CD4-positive, alpha-beta T cell treated with Interleukin-4 for 4 hours (primary cell): Measurements from ENCODE around the gene CFAP70.
"Not testable (repeated sequence)": the region's sequence is repeated elsewhere in the genome, so short reads cannot be mapped to it uniquely, and the experiment has no call there.

Experiments
- DNase-seq: peaks from one replicate; pipeline ENCODE4 v3.0.0-alpha.2; 2020

CFAP70 gene

DNA sequence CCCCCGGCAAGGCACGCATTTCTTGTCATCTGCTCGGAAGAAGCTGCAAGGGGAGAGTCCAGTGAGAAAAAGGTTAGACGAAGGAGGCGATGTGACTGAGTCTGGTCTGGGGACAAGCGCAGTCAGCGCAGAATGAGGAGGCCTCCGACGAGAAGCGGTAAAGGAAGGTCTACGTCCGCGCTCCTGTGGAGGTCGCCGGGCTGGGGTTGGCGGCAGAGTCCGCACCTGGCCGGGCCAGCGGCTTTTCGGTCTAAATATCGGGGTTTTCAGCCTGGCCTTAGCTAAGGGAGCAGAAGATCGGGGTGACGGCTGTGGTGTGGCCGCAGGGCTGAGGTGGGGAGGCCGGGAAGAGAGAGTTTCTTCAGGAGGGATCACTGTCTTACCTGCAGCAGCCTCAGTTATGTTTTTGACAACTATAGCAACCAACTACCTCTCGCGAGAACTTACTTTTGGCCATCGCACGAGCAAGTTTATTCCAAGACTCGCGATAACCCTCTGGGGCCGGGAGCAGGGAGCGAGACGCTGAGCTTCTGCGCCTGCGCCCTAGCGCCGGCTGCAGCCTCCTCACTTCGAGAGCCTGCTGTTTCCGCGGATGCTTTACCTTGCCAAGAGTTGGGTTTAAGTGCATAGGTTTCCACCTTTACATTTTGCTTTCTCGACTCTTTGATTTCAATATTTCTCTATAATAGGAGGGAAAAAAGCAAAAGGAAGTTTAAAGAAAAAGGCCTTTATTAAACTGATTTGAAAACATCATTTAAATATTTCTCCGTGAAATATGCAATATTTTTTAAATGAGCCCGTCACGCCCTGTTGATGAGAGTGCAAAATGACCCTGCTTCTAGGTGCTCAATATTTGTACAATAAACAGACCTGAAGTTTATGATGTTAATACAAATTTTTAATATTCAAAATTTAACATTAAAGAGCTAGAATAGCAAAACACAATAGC lies at the start of gene CFAP70:
CFAP70 (minus strand) TSS at position 534 of the 949 bp plus-strand sequence. CDS start 4,068 bp downstream, outside the sequence.
- peak; percentile 97 for DNase-seq

DNA sequence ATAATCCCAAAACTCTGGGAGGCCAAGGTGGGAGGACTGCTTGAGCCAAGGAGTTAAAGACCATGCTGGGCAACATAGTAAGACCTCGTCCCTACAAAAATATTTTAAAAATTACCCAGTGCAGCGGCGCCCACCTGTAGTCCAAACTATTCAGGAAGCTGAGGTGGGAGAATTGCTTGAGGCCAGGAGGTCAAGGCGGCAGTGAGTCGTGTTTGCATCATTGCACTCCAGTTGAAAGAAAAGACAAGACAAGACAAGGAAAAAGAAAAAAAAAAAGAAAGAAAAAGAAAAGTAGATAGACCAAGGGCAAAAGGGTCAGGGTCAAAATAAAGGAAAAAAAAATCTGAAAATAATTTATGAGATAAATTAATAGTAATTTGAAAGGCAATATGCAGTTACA lies 49.4 kb upstream of the CFAP70 start:
- no peak for DNase-seq

DNA sequence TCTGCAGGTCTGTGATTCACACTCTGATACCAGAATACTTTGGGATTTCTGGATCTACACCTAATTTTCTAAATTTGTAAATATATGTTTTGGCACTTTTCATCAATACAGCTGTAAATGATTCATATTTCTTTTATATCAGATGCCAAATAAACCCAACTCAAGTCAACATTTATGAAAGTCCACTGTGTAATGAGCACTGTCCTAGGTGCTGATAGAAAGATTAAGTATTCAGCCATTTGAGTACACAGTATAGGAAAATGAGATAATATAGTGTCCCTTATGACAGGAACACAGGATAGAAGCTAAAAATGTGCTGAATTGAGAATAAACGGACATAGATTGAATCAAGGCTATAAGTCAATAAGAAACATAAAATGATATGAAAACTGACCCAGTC lies 48.8 kb upstream of the CFAP70 start:
- DNase-seq: no peak

DNA sequence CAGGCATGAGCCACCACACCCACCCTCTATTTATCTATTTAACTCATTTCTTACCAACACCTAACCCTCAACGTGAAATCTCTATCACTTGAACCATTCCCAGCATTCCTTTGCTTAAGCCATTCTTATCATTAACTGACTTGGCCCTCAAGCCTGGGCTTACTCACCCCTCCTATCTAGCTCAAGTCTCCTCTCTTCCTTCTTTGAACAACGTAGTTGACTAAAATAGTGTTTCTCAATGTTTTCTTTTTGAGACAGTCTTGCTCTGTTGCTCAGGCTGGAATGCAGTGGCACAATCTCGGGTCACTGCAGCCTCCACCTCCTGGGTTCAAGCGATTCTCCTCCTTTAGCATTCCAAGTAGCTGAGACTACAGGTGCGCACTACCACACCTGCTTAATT lies 48.2 kb upstream of the CFAP70 start:
- DNase-seq: no peak

DNA sequence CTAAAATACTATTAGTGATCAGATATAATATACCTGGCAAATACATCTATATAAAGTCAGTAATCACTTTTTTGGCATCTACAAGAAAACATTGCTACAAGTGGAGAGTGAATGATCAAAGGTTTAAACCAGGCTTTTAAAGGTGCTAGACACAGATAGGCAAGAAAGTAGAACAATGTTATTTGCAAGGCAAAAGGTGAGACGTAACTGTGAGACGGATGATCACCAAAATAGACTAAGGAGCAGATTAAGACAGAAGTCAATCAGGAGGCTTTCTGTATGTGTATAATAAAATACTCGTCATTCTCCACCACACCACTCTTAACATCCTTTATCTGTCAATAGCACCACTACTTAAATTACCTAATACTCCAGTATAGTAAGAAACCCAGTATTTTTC lies 46.9 kb upstream of the CFAP70 start:
- no peak for DNase-seq

DNA sequence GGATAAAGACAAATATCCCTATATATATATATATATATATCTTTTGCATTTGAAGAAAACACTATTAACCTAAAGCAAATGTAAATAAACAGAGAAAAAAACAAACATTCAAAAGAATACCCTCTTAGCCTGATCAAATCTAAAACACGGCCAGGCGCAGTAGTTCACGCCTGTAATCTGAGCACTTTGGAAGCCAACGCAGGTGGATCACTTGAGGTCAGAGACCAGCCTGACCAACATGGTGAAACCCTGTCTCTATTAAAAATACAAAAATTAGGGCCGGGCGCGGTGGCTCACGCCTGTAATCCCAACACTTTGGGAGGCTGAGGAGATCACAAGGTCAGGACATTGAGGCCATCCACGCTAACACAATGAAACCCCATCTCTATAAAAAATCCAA lies 46.0 kb upstream of the CFAP70 start:
- no peak for DNase-seq

DNA sequence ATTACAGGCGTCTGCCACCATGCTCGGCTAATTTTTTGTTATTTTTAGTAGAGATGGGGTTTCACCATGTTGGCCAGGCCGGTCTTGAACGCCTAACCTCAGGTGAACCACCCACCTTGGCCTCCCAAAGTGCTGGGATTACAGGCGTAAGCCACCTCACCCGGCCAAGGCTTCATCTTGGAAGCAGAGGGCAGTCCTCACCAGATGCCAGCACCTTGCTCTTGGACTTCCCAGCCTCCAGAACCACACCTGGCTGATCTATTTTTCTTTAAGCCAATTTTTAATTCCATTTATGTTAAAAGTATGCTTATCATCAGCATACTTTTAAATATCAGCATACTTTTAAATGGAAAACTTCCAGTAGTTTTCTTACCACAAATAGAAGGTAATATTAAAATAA lies 43.0 kb upstream of the CFAP70 start:
- DNase-seq: no peak

DNA sequence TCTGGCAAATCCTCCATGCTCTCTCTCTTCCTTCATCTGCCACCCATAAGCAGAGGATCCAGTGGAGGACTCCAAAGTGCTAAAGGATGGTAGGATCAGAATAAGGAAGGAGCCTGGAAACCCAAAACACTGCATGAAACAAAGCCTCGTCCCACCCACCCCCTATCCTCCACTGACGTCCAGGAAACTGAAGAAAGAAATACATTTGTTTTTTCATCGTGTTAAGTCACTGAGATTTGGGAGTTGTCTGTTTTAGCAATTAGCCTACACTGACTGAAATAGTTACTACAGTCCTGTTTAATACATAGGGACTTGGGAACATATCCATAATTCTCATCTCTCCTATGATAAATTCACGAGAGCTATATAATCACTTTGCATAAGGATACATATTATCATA lies 40.4 kb upstream of the CFAP70 start:
- no peak for DNase-seq

DNA sequence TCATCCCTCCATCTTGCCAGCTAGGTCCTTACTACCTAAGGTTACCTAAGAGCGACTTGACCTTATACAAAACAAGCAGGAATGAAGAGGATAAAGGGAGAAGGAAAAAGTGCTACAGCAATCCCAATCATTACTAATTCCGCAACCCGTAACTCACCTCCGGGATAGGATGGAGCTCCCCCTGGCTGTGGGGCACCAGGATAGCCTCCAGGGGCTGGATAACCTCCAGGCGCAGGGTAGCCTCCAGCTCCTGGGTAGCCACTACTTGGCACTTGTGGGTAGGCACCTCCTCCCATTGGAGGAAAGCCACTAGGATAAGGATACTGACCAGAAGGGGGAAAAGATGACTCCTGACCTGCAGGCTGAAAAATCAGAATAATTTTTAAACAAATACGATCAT lies 39.4 kb upstream of the CFAP70 start:
- DNase-seq: no peak

DNA sequence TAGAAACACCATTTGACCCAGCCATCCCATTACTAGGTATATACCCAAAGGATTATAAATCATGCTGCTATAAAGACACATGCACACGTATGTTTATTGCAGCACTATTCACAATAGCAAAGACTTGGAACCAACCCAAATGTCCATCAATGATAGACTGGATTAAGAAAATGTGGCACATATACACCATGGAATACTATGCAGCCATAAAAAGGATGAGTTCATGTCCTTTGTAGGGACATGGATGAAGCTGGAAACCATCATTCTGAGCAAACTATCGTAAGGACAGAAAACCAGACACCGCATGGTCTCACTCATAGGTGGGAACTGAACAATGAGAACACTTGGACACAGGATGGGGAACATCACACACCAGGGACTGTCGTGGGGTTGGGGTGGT lies 35.7 kb upstream of the CFAP70 start:
- DNase-seq: not testable (repeated sequence)

DNA sequence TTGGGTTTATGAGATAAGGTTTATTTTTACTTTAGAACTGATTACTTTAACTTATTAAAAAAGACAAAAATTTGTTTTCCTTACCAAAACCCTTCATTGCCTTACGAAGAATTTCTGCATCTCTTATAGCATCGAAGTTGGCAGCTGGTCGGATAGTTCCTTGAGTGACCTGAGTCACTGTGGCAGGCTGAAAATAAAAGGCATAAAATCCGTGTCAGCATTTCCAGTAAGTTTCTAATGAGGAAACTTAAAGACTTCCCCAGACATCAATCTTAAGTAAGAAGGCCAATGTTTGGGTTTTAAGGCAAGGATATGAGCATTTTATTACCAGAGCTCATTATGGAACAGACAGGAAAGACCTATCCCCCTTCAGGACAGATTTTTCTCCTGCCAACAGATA lies 29.6 kb upstream of the CFAP70 start:
- no peak for DNase-seq

DNA sequence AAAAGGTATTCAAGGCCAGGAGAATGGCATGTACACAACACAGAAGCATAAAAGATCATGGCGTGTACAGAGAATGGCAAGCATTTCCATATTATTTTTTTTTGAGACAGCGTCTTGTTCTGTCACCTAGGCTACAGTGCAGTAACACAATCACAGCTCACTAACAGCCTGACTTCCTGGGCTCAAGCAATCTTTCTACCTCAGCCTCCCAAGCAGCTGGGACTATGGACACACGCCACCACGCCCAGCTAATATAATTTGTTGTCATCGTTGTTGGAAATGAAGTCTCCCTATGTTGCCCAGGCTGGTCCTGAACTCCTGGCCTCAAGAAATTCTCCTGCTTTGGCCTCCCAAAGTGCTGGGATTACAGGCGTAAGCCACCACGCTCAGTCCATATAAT lies 27.9 kb upstream of the CFAP70 start:
- DNase-seq: no peak

DNA sequence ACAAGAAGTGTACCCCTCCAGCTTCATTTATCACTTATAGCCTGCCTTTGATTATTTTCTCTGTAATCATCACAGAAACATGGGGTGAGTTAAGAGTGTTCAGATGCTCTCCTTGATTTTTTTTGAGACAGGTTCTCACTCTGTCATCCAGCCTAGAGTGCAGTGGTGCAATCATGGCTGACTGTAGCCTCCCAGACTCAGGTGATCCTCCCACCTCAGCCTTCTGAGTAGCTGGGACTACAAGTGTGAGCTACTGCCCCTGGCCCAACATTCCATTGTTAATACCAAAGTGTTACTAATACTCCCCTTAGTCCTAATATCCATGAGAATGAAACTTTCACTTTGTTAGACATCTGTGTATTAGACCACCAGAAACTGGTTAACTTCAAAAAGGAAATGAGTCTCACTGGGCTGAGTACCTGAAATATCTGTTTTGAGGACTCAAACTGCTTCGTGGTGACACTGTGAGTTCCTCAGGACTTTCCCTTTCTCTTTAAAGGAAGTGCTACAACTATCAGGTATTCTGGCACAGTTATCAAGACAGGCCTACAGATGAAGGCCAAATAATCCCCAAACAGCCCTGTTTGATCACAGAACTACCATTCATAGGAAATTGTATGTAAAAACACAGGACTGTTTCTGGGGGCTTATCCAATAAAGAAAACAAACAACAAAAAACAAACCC lies 20.5 kb upstream of the CFAP70 start:
- no peak for DNase-seq

DNA sequence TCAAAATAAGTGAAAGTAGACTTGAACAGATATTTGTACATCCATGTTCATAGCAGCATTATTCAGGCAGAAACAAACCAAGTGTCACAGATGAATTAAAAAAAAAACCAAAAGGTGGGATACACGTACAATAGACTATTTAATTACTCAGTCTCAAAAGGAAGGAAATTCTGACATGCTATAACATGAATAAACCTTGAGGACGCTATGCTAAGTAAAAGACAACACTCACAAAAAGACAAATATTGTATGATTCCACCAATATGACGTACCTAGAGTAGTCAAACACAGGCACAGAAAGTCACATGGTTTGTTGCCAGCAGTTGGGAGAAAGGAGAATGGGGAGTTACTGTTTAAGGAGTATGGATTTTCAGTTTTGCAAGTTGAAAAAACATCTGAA lies 18.0 kb upstream of the CFAP70 start:
- no peak for DNase-seq

DNA sequence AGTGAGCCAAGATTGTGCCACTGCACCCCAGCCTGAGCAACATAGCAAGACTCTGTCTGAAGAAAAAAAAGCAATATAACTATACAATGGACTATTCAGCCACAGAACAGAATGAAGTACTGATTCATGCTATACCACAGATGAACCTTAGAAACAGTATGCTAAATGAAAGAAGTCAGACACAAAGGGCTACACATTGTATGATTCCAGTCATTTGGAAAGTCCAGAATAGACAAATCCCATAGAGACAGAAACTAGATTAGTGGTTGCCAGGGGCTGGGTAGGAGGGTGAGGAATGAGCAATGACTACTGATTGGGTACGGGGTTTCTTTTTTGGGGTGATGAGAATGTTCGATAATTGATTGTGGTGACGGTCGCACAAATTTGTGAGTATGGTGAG lies 9.6 kb upstream of the CFAP70 start:
- no peak for DNase-seq

DNA sequence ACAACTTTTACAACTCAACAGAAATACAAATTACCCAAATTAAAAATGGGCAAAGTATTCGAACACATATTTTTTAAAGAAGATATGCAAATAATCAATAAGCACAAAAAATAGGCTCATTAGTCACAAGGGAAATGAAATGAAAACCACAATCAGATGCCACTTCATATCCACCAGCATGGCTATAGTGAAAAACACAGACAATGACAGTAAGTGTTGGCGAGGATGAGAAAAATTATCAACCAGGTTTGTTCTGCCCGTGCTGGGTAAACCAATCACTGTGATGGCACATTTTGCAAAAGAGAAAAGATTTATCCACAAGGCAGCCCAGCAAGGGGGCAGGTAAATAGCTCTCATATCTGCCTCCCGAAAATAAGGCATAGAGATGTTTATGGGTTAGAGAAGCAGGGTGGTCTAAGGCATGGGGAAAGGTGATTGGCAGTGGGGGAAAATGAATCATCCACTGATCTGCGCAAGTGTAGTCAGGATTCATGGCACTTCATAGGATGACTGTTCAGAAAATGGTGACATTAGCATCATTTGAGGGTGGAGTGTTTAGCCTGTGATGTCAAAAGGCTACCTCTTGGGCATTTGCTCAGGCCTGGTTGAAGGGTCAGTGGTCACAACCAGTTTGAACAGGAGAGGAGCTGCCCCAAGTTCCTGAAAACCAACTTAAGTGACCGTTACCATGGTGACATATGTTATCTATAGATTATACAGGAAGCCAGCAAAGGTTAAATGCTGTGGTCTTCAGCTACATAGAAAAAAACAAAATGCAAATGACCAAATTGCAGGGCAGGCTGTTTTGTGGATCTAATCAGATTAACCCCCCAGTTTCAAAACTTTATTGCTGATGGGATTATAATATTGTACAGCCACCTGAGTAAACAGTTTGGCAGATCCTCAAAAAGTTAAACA lies 8.0 kb upstream of the CFAP70 start:
- DNase-seq: no peak

DNA sequence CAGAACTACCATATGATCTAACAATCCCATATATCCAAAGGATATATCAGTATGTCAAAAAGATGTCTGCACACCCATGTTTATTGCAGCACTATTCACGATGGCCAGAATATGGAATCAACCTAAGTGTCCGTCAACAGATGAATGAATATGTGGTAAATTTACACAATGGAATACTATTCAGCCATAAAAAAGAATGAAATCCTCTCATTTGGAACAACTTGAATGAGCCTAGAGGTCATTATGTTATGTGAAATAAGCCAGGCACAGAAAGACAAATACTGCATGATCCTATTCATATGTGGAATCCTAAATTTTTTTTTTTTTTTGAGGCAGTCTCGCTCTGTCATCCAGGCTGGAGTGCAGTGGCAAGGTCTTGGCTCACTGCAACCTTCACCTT lies 6.3 kb upstream of the CFAP70 start:
- no peak for DNase-seq

DNA sequence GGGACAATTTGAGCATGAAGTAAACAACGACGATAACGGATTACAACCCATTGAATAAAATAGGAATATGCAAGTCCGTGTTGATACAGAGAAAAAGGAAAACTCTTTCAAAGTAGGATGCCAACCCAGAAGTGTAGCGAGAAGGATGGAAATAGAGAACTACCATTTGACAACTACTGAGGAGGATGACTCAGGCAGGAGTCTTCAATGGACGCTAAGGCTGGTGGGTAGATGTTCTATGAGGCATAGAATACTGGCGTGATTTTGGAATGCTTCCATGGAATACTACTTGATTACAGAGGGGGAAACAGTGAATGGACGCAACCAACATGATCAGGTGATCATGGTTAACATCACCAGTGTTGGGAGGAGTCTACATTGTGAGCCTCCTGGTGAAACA lies 828 bp upstream of the CFAP70 start:
- DNase-seq: no peak

DNA sequence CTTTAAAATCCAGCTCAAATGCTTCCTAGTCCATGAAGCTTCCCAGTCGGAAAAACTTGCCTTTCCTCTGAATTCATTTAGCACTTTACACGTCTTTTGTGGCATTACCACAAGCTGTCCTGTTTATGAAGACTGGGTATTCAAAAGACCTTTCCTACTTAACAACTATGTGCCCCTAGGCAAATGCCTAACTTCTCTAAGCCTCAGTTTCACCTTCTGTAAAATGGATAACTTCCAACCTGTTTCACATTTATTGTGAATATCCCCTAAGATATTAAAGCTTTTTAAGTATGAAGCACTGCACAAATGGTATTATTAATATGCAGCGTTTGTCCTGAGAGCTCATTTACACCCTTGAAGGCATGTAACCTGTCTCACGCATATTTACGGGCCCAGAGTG lies 843 bp downstream of the CFAP70 start:
- no peak for DNase-seq

DNA sequence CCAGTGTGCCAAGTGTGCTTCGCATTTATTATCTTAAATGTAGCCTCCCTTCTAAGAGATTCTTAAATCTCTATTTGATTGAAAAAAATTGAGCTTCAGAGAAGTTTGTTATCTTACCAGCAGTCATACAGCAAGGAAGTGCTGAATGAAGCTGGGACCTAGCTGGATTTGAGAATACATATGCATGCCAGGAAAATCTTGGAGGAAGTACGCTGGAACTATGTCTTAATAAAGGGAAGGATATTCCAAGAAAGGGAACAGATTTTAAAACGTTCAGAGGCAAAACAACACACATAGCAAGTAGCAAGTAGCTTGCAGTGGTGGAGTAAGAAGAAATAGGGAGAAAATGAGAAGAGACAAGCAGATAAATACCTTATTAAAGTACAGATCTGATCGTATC lies 1.5 kb downstream of the CFAP70 start:
- DNase-seq: no peak

DNA sequence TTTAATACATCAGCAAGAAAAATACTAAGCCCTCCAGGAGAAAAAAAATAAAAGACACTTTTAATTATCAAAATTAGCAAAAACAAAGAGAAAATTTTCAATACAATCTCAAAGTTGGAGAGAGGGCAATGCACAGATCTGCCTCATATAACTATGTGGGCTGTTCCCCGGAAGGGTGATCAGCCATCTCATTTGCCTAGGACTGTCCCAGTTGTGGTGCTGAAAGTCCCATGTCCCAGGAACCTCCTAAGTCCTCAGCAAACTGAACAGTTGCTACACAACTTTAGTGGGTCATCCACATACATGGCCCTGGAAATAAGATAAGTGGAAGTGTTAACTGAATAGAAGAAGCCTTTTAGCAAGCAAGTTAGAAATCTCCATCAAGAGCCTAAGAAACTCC lies 14.4 kb downstream of the CFAP70 start:
- no peak for DNase-seq

DNA sequence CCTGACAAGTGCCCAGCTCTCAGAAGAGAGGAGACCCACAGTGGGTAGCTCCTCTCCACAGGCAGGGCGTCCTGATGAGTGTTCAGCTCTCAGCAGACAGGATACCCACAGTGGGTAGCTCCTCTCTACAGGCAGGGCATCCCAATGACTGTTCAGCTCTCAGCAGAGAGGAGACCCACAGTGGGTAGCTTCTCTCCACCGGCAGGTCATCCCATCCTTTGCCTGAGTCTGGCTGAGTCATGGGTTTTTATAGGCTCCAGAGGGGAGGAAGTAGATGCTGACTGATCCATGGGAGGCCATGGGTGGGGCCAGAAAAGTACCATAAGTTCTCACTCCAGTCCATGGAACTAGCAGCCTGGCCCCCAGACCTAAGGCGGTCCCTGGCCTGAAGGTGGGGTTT lies 18.5 kb downstream of the CFAP70 start:
- DNase-seq: no peak

DNA sequence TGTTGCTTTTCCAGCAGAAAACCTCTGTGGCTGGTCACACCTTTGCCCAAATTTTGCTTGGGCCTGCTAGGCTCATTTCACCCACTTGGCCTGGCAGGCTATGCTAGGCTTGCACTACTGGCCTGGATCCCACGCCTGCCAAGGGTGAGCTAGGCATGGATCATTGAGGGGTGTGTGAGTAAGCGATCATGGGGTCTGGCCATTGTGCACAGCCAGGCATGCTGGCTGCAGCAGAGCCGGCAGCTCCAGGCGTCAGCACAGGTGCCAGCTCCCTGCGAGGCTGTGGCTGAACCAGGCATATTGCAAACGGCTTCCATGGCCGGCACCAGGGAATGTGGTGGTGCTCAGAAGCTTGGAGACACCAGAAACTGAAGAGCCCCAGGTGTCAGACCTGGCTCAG lies 19.2 kb downstream of the CFAP70 start:
- DNase-seq: no peak
